HepG2 (cell line): ENCODE results near the gene KRT73. TPM values are rescaled to one million over a fixed set of nuclear protein-coding genes. Genes with fewer than 3 reads are reported as not detected.

Experiments used
- ATAC-seq: fragments of 200-7000 bp; cut with Tn5 transposase; 3 replicates; pipeline ENCODE4 v1.9.1; 2020; ENCODE audit warnings: mild to moderate bottlenecking, moderate library complexity
- BruUV-seq: library from RNA; stranded (reverse); fragments of 400-500 nt; replicated peaks from 2 replicates; lab custom pipeline; 2021; lab: Mats Ljungman, UMichigan
- CTCF ChIA-PET: fragments of 300-600 bp; formaldehyde crosslinking; extraction: SDS; loops from one replicate; lab custom pipeline; 2021; ENCODE audit warnings: low total read pairs, inconsistent platforms, low intra/inter-chr PET ratio; lab: Yijun Ruan, JAX
- POLR2A ChIA-PET: fragments of 350-600 bp; sonication (Branson Sonifier 250); formaldehyde crosslinking; loops from one replicate; lab custom pipeline; 2020; ENCODE audit warnings: antibody characterized with exemption, inconsistent platforms; lab: Yijun Ruan, JAX
- DNase-seq: peaks from one replicate; pipeline ENCODE4 v3.0.0-alpha.2; 2015; ENCODE audit warnings: low spot score
- FAIRE-seq: peaks from 3 replicates; lab custom pipeline; 2011; peaks lifted over from hg19 to GRCh38; lab: Jason Lieb, UNC
- H2AFZ ChIP-seq: one replicate; pipeline ENCODE4 v1.6.1; 2011; ENCODE audit warnings: low read length, inconsistent platforms
- H3K27ac ChIP-seq: fragments of 300-600 bp; 3 replicates; pipeline ENCODE4 v1.8.0; 2011; ENCODE audit warnings: mixed run types, mild to moderate bottlenecking, mixed read lengths, low read length, inconsistent platforms; ENCODE audit not compliant: insufficient read depth; ENCODE audit errors: extremely low read length
- H3K27me3 ChIP-seq, 2 experiments: fragments of 200-600 bp in 1 of 2; 2 replicates in 1 of 2; 3 replicates in 1 of 2; pipeline versions ENCODE4 v1.6.0 to v1.8.0; 2011; ENCODE audit warnings: low read length in 2 of 2, mild to moderate bottlenecking in 2 of 2, moderate library complexity in 2 of 2, inconsistent platforms in 1 of 2; ENCODE audit not compliant: insufficient read depth in 2 of 2, control insufficient read depth in 1 of 2
- H3K36me3 ChIP-seq, 2 experiments: fragments of 200-600 bp in 1 of 2; replicated peaks in 1 of 2; 2 replicates in 1 of 2; 3 replicates in 1 of 2; pipeline versions ENCODE4 v1.5.1 to v1.8.0; 2011; ENCODE audit warnings: low read length in 2 of 2, inconsistent platforms in 1 of 2; ENCODE audit not compliant: insufficient read depth in 2 of 2, control insufficient read depth in 1 of 2
- H3K4me1 ChIP-seq: 2 replicates; pipeline ENCODE4 v1.5.1; 2012; ENCODE audit warnings: low read length, inconsistent platforms; ENCODE audit not compliant: insufficient read depth
- H3K4me2 ChIP-seq: 2 replicates; pipeline ENCODE4 v1.6.0; 2011; ENCODE audit warnings: low read depth, low read length, inconsistent platforms
- H3K4me3 ChIP-seq, 3 experiments: fragments of 200-600 bp in 1 of 3; sonication (generic), shearing (Covaris generic) in 1 of 3; replicated peaks in 1 of 3; 2 replicates each; pipeline ENCODE4 v1.5.1; 2011 to 2016; ENCODE audit warnings: low read length in 3 of 3, inconsistent platforms in 2 of 3, low read depth in 2 of 3, mild to moderate bottlenecking in 2 of 3, control low read depth in 1 of 3, mixed read lengths in 1 of 3; ENCODE audit not compliant: insufficient read depth in 1 of 3
- H3K79me2 ChIP-seq: one replicate; pipeline ENCODE4 v1.6.1; 2011; ENCODE audit warnings: low read length, inconsistent platforms; ENCODE audit not compliant: insufficient read depth
- H3K9ac ChIP-seq: 2 replicates; pipeline ENCODE4 v1.6.0; 2011; ENCODE audit warnings: mild to moderate bottlenecking, low read depth, low read length, inconsistent platforms; ENCODE audit not compliant: insufficient read depth
- H3K9me3 ChIP-seq: 2 replicates; pipeline ENCODE4 v1.5.1; 2012; ENCODE audit warnings: mild to moderate bottlenecking, low read length
- H4K20me1 ChIP-seq: 2 replicates; pipeline ENCODE4 v1.6.0; 2011; ENCODE audit warnings: inconsistent platforms, mild to moderate bottlenecking, low read length, moderate library complexity; ENCODE audit not compliant: insufficient read depth
- CREB1 ChIP-seq, 2 experiments: fragments of 450-650 bp in 1 of 2; IDR thresholded peaks; 2 replicates each; pipeline ENCODE4 v1.6.1; 2016 to 2017; ENCODE audit warnings: control low read depth in 1 of 2, mild to moderate bottlenecking in 1 of 2, missing compliant biosample characterization in 1 of 2, missing genetic modification characterization in 1 of 2
- GZF1 ChIP-seq: sonication (generic); formaldehyde crosslinking; IDR thresholded peaks from 2 replicates; pipeline ENCODE4 v1.5.1; 2020; ENCODE audit warnings: mild to moderate bottlenecking, missing genetic modification reagents
- HNF4A ChIP-seq: sonication (generic); formaldehyde crosslinking; IDR thresholded peaks from 2 replicates; pipeline ENCODE4 v1.4.0; 2020; ENCODE audit warnings: missing genetic modification reagents
- MIER2 ChIP-seq: IDR thresholded peaks from 2 replicates; pipeline ENCODE4 v1.6.1; 2016; ENCODE audit warnings: missing biosample characterization, missing genetic modification reagents
- PTBP1 ChIP-seq: fragments of 200-400 bp; formaldehyde crosslinking; IDR thresholded peaks from 2 replicates; pipeline ENCODE4 v1.6.1; 2018; ENCODE audit warnings: low read length, low read depth; ENCODE audit not compliant: poor library complexity, severe bottlenecking
- RXRB ChIP-seq: IDR thresholded peaks from 2 replicates; pipeline ENCODE4 v1.6.1; 2016; ENCODE audit warnings: borderline replicate concordance, missing genetic modification reagents, missing compliant biosample characterization
- STAT5B ChIP-seq: sonication (generic); formaldehyde crosslinking; IDR thresholded peaks from 2 replicates; pipeline ENCODE4 v1.4.0; 2020; ENCODE audit warnings: missing genetic modification reagents
- ZBTB8A ChIP-seq: sonication (generic); formaldehyde crosslinking; IDR thresholded peaks from 2 replicates; pipeline ENCODE4 v1.4.0; 2020; ENCODE audit warnings: mild to moderate bottlenecking, low read depth, missing genetic modification reagents, borderline replicate concordance
- ZFY ChIP-seq: sonication (generic); formaldehyde crosslinking; IDR thresholded peaks from 2 replicates; pipeline ENCODE4 v1.4.0; 2020; ENCODE audit warnings: missing genetic modification reagents
- ZNF501 ChIP-seq: sonication (generic); formaldehyde crosslinking; IDR thresholded peaks from 2 replicates; pipeline ENCODE4 v1.5.1; 2020; ENCODE audit warnings: mild to moderate bottlenecking, moderate library complexity, missing genetic modification reagents
- WGBS: methylation state at CpG from one replicate; pipeline ENCODE4 v1.1.6; 2017; ENCODE audit warnings: low lambda C conversion rate; 5-methylcytosine and 5-hydroxymethylcytosine counted together
- in situ Hi-C: cut with HindIII; loops from 2 replicates; pipeline ENCODE4 v1.10.0; 2017; ENCODE audit warnings: low pct_unique_long_range_greater_than_20kb; ENCODE audit not compliant: extremely low pct_ligation_motif_present
- intact Hi-C: fragments of 100-400 bp; cut with micrococcal nuclease; formaldehyde crosslinking; loops from one replicate; pipeline ENCODE4 v1.10.0; 2022; ENCODE audit not compliant: unreplicated experiment
- polyA plus RNA-seq, 8 experiments: library from polyadenylated mRNA; depleted of rRNA in 3 of 8; stranded (reverse) in 7 of 8; unstranded in 1 of 8; fragments of >200 nt; fragmentation: Illumina TruSeq in 4 of 8; extraction: Trizol in 4 of 8; gene quantifications; 2 replicates each; pipeline versions ENCODE4 v1.2.1 to v1.2.3, GENCODE V29; 2011 to 2016; ENCODE audit warnings: low read depth in 4 of 8, missing spikeins in 1 of 8, mixed read lengths in 1 of 8; ENCODE audit not compliant: insufficient read depth in 1 of 8
- total RNA-seq, 5 experiments: library from RNA; depleted of rRNA; stranded (reverse); fragments of >200 nt; fragmentation: Illumina TruSeq; extraction: Trizol; gene quantifications; 2 replicates each; pipeline ENCODE4 v1.2.3, GENCODE V29; 2016; ENCODE audit warnings: low read depth in 1 of 5
- TF ChIP-seq, protein P1 (sequence below): sonication (generic); formaldehyde crosslinking; IDR thresholded peaks from 2 replicates; pipeline ENCODE4 v1.4.0; 2020; ENCODE audit warnings: missing genetic modification reagents

Gene KRT73
- total and polyA plus RNA-seq, 2 of the 13 experiments (the other 11 are each of a cell fraction or from before 2014, with no cell fraction given), result not detected

DNA sequence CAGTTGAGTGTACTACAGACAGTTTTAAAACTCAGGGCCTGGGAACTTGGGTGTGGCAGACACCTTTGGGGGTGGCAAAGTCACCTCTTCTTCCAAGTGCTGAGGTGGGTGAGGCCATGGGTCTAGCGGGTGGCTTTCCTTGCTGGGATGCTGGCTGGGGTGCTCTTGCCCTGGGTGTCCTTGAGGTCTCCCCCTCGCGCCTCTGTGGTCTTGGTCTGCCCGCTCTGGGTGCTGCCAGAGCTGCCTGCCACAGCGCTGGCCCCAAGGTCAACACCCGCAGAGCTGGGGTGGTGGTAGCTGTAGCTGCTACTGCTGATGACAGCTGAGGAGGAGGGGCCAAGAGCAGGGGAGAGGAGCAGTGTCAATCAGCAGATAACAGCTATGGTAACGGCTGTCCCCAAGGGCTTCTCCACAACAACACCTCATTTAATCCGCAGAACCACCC is 51.5 kb downstream of the KRT73 start:
- WGBS, result 0% methylated on average over 1 of the region's 8 CpGs
- no peak for FAIRE-seq
- TF ChIP-seq ZFY (CRISPR knock-in tag) (no peak), MIER2 (CRISPR knock-in tag) (no peak), STAT5B (CRISPR knock-in tag) (no peak), PTBP1 (no peak), RXRB (CRISPR knock-in tag) (no peak), ZBTB8A (CRISPR knock-in tag) (no peak), ZNF501 (CRISPR knock-in tag) (no peak), GZF1 (CRISPR knock-in tag) (no peak), CREB1 (IDR thresholded peaks at IDR 0.05) (no peak), CREB1 (CRISPR knock-in tag; IDR thresholded peaks at IDR 0.05) (no peak), HNF4A (no peak)
- TF ChIP-seq, protein P1, sequence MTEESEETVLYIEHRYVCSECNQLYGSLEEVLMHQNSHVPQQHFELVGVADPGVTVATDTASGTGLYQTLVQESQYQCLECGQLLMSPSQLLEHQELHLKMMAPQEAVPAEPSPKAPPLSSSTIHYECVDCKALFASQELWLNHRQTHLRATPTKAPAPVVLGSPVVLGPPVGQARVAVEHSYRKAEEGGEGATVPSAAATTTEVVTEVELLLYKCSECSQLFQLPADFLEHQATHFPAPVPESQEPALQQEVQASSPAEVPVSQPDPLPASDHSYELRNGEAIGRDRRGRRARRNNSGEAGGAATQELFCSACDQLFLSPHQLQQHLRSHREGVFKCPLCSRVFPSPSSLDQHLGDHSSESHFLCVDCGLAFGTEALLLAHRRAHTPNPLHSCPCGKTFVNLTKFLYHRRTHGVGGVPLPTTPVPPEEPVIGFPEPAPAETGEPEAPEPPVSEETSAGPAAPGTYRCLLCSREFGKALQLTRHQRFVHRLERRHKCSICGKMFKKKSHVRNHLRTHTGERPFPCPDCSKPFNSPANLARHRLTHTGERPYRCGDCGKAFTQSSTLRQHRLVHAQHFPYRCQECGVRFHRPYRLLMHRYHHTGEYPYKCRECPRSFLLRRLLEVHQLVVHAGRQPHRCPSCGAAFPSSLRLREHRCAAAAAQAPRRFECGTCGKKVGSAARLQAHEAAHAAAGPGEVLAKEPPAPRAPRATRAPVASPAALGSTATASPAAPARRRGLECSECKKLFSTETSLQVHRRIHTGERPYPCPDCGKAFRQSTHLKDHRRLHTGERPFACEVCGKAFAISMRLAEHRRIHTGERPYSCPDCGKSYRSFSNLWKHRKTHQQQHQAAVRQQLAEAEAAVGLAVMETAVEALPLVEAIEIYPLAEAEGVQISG (CRISPR knock-in tag), result no peak
- Histone ChIP-seq H3K79me2 (no peaks in the 10 kb centered on the region), H3K36me3 (no peaks in the 10 kb centered on the region), H3K9me3 (no peaks in the 10 kb centered on the region), H3K9ac (no peak overlapping the region), H3K4me2 (no peak overlapping the region), H3K4me3 (no peak overlapping the region), H2AFZ (no peak overlapping the region), H4K20me1 (no peaks in the 10 kb centered on the region), H3K4me1 (no peaks in the 10 kb centered on the region), H3K27me3 (peaks cover 13 to 47% of the 10 kb centered on the region in 2 experiments; a peak in 4 of 5 replicates), H3K27ac (no peak overlapping the region)
- ChIA-PET POLR2A (no interaction called here), CTCF (no interaction called here)
- intact Hi-C loops (no loop called here), in situ Hi-C loops (no loop called here)
- DNase-seq, result no peak
- ATAC-seq, result no peak
- BruUV-seq, result no TSS peak
